ENCODE data around the gene SERBP1.

The SERBP1 gene

GRCh38 chr1:67407498-67407897, 22.7 kb downstream of the SERBP1 start:
- ATAC-seq, result no peak
- TF ChIP-seq PPARA (CRISPR knock-in tag; IDR thresholded peaks at IDR 0.05; ENCODE audit: borderline replicate concordance) (no peak), CSDC2 (CRISPR knock-in tag; IDR thresholded peaks at IDR 0.05) (no peak), ARNTL (CRISPR knock-in tag; IDR thresholded peaks at IDR 0.05; ENCODE audit: borderline replicate concordance, low read depth) (no peak), ZNF565 (CRISPR knock-in tag; conservative IDR thresholded peaks at IDR 0.05; ENCODE audit: low read depth) (no peak), ISL1 (CRISPR knock-in tag; IDR thresholded peaks at IDR 0.05) (no peak), TOX (CRISPR knock-in tag; IDR thresholded peaks at IDR 0.05; ENCODE audit: borderline replicate concordance) (no peak), TSHZ2 (CRISPR knock-in tag; IDR thresholded peaks at IDR 0.05) (no peak), SNAI2 (CRISPR knock-in tag; IDR thresholded peaks at IDR 0.05) (no peak), ESRRG (CRISPR knock-in tag; IDR thresholded peaks at IDR 0.05) (no peak), ZFP30 (CRISPR knock-in tag; IDR thresholded peaks at IDR 0.05) (no peak), ZFP3 (CRISPR knock-in tag; IDR thresholded peaks at IDR 0.05) (no peak)
- TF ChIP-seq, protein P1, sequence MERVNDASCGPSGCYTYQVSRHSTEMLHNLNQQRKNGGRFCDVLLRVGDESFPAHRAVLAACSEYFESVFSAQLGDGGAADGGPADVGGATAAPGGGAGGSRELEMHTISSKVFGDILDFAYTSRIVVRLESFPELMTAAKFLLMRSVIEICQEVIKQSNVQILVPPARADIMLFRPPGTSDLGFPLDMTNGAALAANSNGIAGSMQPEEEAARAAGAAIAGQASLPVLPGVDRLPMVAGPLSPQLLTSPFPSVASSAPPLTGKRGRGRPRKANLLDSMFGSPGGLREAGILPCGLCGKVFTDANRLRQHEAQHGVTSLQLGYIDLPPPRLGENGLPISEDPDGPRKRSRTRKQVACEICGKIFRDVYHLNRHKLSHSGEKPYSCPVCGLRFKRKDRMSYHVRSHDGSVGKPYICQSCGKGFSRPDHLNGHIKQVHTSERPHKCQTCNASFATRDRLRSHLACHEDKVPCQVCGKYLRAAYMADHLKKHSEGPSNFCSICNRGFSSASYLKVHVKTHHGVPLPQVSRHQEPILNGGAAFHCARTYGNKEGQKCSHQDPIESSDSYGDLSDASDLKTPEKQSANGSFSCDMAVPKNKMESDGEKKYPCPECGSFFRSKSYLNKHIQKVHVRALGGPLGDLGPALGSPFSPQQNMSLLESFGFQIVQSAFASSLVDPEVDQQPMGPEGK (CRISPR knock-in tag; IDR thresholded peaks at IDR 0.05; ENCODE audit: borderline replicate concordance), result no peak
- TF ChIP-seq, protein P2, sequence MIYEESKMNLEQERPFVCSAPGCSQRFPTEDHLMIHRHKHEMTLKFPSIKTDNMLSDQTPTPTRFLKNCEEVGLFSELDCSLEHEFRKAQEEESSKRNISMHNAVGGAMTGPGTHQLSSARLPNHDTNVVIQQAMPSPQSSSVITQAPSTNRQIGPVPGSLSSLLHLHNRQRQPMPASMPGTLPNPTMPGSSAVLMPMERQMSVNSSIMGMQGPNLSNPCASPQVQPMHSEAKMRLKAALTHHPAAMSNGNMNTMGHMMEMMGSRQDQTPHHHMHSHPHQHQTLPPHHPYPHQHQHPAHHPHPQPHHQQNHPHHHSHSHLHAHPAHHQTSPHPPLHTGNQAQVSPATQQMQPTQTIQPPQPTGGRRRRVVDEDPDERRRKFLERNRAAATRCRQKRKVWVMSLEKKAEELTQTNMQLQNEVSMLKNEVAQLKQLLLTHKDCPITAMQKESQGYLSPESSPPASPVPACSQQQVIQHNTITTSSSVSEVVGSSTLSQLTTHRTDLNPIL (CRISPR knock-in tag; IDR thresholded peaks at IDR 0.05; ENCODE audit: low read depth), result no peak
- TF ChIP-seq, protein P3, sequence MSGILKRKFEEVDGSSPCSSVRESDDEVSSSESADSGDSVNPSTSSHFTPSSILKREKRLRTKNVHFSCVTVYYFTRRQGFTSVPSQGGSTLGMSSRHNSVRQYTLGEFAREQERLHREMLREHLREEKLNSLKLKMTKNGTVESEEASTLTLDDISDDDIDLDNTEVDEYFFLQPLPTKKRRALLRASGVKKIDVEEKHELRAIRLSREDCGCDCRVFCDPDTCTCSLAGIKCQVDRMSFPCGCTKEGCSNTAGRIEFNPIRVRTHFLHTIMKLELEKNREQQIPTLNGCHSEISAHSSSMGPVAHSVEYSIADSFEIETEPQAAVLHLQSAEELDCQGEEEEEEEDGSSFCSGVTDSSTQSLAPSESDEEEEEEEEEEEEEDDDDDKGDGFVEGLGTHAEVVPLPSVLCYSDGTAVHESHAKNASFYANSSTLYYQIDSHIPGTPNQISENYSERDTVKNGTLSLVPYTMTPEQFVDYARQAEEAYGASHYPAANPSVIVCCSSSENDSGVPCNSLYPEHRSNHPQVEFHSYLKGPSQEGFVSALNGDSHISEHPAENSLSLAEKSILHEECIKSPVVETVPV (CRISPR knock-in tag; IDR thresholded peaks at IDR 0.05), result no peak

DNA sequence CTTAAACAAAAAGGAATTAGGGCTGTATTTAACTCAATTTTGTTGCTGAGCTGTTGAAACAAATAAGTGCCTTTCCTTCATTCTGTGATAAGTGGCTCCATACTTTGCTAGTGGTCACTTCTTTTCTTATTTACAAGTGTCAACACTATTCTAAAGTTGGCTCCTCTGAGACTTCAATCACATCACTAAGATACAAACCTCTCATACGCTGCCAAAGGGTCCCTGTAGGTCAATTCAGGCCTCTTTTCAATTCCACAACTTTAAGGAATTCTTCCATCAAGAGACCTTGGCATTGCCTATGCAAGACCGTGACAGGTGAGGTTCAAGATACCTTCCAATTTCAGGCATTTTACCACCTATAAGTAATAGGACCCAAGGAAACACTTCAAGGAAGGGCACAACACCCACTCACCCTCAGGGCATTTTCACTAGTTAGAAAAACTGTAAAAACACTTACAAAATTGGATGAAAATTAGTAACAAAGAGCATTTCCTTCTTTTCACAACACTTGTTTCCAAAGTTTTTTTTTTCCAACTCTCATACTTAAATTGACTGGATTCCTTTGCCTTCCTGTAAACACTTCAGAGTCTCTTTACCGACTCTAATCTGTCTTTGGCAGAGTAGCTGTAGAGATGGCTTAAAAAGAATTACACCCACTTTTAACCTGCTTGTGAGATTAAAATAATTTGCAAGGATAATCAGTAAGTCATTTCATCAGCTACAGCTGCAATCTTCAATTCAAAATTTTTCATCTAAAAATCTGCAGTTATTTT, 24.5 kb downstream of the SERBP1 start:
- TF ChIP-seq ZC3H10 (CRISPR knock-in tag; IDR thresholded peaks at IDR 0.05) (no peak), ISL1 (CRISPR knock-in tag; IDR thresholded peaks at IDR 0.05) (peak; percentile 56)
- no peak; the same call in 2 of the 3 replicates for ATAC-seq

- TF ChIP-seq, protein P3 (CRISPR knock-in tag; IDR thresholded peaks at IDR 0.05), result no peak
- TF ChIP-seq ZNF70 (CRISPR knock-in tag; IDR thresholded peaks at IDR 0.05), result no peak
- TF ChIP-seq BACH2 (CRISPR knock-in tag; IDR thresholded peaks at IDR 0.05; ENCODE audit: borderline replicate concordance), result no peak
- TF ChIP-seq TSHZ2 (CRISPR knock-in tag; IDR thresholded peaks at IDR 0.05), result no peak
- TF ChIP-seq TOX (CRISPR knock-in tag; IDR thresholded peaks at IDR 0.05; ENCODE audit: borderline replicate concordance), result no peak
- 0 out of 2 replicates have a peak, but pooled peaks have one; percentile 73 for TF ChIP-seq ZC3H10 (CRISPR knock-in tag; IDR thresholded peaks at IDR 0.05)
- no peak for TF ChIP-seq GLIS3 (CRISPR knock-in tag; IDR thresholded peaks at IDR 0.05)
- 0 out of 2 replicates have a peak, but pooled peaks have one; percentile 22 for TF ChIP-seq ZFP3 (CRISPR knock-in tag; IDR thresholded peaks at IDR 0.05)
- peak; percentile 11; the same call in 2 of the 3 replicates for ATAC-seq
These were observed 26.0 kb downstream of the SERBP1 start for GRCh38 chr1:67404212-67404620.
